ENCODE data around the gene CRELD1.
A peak's percentile ranks its signal among the peaks of the same experiment; 100 is the strongest.

The CRELD1 gene

DNA sequence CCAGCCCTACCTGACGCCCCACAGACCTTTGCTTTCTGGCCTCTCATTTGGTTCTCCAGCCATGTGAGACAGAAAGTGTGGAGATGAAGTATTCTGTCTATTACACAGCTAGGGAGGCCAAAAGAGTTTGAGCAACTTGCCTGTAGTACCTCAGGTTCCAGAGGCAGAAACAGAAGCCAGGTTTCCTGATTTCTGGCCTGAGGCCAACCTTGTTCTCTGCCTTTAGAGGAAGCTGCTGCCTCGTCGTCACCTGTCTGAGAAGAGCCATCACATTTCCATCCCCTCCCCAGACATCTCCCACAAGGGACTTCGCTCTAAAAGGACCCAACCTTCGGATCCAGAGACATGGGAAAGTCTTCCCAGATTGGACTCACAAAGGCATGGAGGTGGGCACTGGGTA is 27.2 kb upstream of the CRELD1 start:
- no peak for DNase-seq

DNA sequence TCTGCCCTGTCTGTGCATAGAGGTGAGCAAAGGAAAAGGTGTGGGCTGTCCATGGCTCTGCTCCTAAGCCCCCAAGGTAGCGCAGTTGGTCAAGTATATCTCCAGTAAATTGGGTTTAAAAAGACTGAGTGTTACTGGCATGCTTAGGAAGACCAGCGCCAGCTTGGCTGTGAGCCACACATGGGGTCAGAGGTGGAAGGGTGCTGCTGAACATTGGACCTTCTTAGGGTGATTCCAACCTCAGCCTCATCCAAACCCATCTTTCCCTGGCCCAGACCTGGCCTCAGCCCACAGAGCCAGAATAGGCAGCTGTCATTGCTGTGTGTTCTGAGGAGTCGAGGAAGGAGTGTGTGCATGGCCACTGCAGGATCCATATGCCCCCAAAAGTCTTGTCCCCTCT is 25.3 kb upstream of the CRELD1 start:
- DNase-seq: no peak

DNA sequence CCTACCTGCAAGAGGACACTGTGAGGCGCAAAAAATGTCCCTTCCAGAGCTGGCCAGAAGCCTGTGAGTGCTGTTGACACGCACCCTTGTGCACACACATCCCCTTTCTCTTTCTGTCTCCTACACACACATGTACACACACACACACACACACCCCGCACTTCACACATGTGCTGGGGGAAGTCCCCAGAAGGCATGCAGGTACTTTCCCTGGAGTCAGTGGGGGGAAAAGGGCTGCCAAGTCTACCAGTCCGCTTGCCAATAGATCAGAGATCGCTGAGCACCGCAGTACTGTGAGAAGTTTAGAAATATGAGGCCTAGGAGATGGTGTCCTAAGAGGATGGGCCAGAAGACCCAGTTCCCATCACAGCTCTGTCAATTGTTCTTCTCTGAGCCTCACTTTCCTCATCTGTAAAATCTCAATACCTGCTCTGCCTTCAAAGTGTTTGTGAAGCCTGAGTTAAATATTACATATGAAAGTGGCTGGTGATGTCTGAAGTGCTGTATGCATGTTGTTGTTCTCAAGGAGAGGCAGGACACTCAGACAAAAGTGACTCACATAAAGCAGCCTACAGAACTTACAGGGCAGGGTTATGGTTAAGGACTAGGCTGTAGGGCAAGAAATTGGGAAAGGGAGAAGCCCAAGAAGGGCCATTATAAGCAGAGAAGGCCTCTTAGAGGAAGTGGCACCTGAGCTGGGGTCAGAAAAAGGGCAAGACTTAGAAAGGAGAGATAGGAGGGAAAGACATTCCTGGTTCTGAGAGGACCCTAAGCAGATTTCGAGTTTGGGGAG is 24.2 kb upstream of the CRELD1 start:
- no peak for DNase-seq

DNA sequence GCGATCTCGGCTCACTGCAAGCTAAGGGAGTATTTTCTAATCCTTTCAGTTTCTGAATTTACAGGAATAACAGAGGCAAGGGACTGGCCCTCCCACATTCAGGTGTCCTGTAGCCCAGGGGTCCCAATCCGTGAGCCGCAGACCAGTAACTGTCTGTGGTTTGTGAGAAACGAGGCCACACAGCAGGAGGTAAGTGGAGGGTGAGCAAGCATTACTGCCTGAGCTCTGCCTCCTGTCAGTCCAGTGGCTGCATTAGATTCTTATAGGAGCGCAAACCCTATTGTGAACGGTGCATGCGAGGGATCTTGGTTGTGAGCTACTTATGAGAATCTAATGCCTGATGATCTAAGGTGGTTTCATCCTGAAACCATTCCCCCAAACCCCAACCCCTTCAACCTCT is 21.8 kb upstream of the CRELD1 start:
- DNase-seq: no peak

DNA sequence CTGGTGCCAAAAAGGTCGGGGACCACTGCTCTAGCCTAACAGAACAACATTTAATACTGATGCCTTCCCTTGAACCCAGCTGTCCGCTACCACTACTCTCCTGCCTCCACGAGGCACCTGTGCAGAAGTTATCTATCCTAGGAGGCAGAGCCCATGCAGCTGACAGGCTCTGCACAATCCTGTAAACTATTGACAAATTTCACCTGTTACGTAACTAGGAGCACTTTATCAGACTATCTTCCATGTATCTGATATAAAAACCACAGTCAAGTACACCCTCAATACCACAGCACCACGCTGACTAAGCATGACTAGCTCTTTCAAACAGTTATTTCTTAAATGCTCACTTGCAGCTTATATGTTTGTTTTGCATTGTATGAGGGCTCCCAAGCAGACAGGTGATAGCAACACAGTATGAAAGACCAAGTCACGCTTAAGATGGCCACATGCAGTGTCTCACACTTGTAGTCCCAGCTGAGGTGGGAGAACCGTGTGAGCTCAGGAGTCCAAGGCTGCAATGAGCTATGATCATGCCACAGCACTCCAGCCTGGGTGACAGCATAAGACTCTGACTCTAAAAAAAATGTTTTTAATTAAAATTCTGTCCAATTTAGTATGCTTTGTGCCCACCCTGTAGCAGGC is 21.2 kb upstream of the CRELD1 start:
- DNase-seq: no peak

DNA sequence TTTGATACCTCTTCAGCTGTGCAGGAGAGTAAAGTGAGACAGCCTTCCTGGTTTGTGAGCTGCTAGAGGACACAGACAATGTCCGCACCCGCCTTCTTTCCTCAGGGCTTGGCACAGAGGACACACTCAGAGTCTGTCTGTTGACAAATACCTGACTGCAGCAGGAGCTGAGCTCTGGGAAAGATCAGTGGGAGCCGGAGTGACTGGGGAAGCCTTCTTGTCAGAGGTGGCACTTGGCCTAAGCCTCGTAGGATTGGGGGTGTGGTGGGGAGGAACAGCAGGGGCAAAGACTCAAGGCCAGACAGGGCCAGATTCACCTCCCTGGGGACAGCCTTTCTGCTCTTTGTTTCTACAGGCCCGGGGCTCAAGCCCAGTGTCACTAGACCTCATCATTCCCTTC is 20.0 kb upstream of the CRELD1 start:
- DNase-seq: no peak

DNA sequence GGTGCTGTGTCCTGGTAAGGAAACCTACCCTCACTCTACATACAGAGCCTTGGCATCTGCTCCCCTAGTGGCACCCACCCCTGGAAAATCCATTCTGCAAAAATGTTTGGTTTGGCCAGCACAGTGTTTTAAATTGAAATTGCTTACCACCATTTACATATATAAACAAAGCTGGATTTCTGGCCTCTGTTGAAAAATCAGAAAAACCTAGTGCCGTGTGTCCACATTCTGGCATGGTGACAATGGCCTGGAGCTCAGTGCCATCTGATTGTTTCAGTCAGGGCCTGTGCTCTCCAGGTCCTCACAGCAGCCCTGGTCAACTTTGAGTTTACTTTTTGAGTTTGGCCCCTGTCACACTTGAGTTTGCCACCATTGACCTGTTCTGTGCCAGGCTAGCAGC is 19.6 kb upstream of the CRELD1 start:
- DNase-seq: no peak

DNA sequence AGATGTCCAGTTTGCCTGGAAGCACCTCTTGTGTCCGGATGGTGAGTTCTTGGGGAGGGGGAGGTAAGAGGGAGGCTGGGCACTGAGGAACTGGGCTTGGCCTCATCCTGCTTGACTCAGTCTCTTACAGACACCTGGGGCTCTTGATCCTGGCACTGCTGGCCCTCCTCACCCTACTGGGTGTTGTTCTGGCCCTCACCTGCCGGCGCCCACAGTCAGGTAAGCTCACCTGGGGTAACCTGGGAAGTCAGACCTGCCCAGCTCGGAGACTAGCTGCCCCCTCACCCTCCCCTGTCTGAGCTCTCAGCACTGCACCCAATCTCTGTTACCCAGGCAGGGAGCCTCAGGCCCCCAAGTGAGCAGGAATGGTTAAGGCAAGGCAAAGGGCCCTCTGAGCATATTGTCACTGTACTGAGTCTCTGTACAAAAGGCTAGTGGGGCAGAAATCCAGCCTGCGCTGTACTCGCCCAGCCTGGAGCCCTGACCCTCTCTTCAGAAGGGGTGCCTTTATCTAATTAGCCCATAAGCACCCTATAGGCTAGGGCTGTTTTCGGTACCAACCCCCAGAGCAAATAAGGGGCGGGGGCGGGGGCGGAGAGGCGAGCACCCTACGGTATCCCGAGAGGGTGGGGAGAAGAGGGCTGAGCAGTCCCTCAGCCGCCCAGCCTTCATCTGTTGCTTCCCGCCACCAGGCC is 18.9 kb upstream of the CRELD1 start:
- peak; percentile 23 for DNase-seq

DNA sequence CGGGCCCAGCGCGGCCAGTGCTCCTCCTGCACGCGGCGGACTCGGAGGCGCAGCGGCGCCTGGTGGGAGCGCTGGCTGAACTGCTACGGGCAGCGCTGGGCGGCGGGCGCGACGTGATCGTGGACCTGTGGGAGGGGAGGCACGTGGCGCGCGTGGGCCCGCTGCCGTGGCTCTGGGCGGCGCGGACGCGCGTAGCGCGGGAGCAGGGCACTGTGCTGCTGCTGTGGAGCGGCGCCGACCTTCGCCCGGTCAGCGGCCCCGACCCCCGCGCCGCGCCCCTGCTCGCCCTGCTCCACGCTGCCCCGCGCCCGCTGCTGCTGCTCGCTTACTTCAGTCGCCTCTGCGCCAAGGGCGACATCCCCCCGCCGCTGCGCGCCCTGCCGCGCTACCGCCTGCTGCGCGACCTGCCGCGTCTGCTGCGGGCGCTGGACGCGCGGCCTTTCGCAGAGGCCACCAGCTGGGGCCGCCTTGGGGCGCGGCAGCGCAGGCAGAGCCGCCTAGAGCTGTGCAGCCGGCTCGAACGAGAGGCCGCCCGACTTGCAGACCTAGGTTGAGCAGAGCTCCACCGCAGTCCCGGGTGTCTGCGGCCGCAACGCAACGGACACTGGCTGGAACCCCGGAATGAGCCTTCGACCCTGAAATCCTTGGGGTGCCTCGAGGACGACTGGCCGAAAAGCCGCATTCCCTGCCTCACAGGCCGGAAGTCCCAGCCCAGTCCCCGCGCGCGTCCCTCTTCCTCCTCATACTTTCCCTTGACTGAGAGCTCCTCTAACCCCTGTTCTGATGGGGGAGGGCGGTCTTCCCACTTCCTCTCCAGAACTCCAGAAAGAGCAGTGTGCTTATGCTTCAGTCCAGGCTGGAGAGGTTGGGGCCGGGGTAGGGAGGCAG is 18.1 kb upstream of the CRELD1 start:
- DNase-seq: peak; percentile 16

DNA sequence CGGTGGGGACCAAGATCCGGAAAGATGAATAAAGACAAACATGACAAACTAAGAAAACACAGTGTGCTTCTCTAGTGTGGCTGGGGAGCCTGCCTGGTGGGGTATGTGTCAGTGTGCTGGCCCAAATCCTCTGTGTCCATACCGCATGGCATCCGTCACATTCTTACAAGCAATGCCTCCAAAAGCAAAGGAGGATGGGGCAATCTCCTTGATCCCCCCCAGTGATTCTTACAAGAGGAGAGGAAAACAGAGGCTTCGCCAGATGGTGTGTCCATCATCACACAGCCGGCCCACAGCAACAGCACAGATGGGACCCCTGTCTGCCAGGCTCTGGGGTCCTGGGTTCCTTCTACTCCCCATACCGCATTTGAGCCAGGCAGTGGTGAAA is 17.3 kb upstream of the CRELD1 start:
- DNase-seq: no peak

DNA sequence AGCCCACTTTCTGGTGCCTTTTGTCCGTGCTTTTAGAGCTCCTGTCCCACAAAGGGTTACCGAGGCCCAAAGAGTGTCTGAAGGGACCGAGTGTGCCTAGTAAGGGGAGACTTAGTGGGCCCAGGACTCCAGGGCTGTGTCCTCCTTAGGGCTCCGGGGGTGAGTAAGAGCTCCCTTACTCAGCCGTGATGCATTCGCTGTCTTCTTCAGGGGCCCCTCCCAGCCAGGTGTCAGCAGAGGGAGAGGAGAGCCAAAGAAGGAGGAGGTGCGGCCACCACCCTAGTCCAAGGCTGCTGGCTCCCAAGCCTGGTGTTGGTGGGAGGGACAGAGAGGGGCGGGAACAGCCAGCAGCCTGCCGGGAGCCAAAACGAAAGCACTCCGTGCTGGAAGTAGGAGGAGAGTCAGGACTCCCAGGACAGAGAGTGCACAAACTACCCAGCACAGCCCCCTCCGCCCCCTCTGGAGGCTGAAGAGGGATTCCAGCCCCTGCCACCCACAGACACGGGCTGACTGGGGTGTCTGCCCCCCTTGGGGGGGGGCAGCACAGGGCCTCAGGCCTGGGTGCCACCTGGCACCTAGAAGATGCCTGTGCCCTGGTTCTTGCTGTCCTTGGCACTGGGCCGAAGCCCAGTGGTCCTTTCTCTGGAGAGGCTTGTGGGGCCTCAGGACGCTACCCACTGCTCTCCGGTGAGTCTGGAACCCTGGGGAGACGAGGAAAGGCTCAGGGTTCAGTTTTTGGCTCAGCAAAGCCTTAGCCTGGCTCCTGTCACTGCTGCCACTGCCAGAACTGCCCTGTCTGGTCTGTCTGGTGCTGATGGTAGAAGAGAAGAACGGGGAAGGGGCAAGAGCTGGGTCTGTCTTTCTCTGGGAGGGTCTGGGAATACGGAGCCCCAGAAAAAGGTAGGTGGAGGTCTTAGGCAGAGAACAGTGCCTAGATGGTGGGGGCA is 16.6 kb upstream of the CRELD1 start, which contains the start of gene IL17RC:
TSS of gene IL17RC (plus strand) at position 365 of the 947 bp plus-strand sequence. CDS start at position 583, 218 bp downstream.
- DNase-seq: peak; percentile 65

DNA sequence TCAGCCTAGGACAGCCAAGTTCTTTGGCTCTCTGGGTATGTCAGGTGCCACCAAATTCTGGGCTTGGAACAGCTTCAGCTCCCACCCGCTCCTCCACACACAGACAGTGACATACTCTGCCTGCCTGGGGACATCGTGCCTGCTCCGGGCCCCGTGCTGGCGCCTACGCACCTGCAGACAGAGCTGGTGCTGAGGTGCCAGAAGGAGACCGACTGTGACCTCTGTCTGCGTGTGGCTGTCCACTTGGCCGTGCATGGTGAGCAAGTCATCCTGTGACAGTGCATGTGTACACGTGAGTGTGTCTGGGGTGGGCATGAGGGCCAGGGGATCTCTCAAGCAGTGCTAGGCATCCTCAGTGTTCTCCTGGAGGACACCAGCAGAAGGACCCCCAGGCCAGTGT is 15.8 kb upstream of the CRELD1 start:
- no peak for DNase-seq

DNA sequence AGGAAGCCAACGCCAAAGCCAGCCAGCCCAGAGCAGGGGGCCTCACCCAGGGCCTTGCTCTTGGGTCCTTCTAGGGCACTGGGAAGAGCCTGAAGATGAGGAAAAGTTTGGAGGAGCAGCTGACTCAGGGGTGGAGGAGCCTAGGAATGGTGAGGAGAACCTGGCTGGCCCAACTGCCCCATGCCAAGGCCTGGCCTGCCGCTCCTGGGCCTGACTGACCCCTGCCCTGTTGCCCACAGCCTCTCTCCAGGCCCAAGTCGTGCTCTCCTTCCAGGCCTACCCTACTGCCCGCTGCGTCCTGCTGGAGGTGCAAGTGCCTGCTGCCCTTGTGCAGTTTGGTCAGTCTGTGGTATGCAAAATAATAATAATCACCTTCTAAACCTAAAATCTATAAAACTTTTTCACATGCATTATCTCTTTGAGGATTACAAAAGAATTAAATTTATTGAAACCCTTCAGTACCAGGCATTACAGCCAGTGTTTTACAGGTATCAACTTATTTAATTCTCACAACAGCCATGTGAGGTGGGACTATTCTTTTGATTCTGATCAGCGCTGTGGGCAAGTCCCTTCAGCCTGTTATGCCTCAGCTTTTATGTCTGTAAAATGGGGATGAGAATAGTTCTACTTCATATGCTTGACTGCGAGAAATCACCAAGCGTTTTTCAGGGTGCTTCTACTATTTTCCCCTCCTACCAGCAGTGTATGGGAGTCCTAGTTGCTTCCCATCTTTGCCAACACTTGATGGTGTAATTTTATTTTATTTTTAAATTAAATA is 15.2 kb upstream of the CRELD1 start:
- DNase-seq: no peak

DNA sequence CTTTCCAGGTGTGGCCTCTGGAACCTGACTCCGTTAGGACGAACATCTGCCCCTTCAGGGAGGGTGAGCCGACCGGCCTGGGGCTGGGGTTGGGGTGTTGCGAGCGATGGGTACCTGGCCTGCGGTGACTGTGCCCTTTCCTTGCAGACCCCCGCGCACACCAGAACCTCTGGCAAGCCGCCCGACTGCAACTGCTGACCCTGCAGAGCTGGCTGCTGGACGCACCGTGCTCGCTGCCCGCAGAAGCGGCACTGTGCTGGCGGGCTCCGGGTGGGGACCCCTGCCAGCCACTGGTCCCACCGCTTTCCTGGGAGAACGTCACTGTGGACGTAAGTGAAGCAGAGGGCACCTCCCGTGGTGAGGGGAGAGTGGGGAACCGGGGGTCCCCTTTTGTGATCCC is 5.5 kb upstream of the CRELD1 start:
- no peak for DNase-seq

DNA sequence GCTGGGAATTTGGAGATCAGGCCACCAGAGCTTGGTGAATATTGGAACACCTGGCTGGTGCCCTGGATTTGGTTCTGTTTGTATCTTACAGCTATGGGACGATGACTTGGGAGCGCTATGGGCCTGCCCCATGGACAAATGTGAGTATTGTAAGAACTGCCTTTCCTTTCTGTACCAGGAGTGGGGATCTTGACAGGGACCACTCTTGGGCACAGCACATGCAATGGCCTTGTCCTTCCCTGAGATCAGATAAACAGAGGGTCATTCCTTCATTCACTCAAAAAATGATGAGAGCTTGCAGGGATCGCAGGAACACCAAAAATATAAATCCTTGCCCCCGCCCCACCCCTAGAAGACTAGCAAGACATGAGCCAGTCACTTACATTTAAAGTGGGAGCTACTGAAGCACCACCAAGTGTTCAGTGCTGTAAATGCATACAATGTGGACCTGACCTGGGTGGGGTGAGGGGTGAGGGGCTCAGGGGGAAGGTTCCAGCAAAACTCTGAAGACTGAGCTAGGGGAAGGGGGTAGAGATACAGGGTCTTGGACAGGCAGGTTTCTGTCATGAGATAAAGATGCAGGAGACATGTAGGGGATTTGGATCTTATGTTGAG is 2.7 kb upstream of the CRELD1 start:
- DNase-seq: no peak

DNA sequence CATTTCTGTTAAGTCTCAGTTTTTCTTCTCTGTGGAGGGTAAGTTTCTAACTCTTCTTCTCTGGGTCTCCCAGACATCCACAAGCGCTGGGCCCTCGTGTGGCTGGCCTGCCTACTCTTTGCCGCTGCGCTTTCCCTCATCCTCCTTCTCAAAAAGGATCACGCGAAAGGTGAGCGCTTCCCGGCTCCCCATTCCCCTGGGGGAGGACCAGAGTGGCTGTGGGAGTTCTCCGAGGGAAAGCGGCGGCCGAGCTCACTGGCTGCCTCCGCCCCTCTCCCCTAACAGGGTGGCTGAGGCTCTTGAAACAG is 1.1 kb upstream of the CRELD1 start:
- no peak for DNase-seq

DNA sequence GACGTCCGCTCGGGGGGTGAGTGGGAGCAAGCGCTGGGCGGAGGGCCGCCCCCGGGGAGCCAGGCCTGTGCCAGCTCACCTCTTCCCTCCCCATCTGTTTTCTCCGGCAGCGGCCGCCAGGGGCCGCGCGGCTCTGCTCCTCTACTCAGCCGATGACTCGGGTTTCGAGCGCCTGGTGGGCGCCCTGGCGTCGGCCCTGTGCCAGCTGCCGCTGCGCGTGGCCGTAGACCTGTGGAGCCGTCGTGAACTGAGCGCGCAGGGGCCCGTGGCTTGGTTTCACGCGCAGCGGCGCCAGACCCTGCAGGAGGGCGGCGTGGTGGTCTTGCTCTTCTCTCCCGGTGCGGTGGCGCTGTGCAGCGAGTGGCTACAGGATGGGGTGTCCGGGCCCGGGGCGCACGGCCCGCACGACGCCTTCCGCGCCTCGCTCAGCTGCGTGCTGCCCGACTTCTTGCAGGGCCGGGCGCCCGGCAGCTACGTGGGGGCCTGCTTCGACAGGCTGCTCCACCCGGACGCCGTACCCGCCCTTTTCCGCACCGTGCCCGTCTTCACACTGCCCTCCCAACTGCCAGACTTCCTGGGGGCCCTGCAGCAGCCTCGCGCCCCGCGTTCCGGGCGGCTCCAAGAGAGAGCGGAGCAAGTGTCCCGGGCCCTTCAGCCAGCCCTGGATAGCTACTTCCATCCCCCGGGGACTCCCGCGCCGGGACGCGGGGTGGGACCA is 632 bp upstream of the CRELD1 start:
- DNase-seq: peak; percentile 61

DNA sequence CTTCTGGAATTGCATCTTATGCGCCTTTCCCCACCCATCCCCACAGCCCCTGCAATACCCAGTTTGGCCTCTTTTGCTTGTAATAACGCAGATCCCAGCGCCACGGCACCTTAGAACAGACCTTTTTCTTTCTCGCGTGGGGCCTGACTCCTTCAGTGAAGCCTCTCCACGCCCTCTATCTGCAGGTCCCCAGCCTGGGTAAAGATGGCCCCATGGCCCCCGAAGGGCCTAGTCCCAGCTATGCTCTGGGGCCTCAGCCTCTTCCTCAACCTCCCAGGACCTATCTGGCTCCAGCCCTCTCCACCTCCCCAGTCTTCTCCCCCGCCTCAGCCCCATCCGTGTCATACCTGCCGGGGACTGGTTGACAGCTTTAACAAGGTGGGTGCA is 594 bp downstream of the CRELD1 start:
- no peak for DNase-seq

DNA sequence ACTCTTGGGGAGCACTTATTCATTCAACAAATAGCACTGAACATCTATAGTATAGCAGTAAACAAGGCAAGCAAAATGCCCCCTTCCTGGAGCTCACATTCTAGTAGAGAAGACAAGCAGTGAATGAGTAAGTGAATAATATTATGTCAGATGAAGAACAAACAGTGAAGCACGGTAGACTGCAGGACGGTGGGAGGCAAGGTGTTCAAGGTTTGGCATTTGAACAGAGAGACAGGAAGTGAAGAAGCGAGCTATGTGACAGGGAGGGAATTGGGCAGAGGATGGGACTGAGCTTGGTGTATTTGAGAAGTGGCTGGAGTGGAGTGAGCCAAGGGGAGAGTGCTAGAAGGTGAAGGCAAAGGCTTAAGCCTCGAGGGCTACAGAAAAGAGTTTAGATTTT is 1.4 kb downstream of the CRELD1 start:
- no peak for DNase-seq

DNA sequence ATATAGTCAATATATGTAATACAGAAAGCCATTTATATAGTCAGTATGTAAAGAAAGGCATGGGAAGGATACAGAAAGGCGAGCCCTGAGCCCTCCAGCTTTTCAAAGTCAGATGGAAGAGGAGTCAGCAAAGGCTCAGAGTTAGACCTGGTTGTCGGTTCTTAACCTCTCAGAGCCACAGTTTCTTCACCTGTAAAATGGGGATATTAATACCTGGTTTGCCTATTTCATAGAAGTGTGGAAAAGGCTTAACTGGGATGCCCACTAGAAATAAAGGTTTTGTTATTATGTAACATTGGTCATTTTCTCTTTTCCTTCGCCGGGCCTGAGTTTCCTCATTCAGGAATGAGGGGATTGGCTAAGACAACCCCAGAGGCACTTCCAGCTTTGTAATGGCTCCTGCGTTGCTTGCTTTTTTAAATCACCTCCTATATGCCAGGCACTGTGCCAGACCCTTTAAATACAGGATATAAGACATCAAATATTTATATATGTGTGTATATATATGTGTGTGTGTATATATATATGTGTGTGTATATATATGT is 2.4 kb downstream of the CRELD1 start:
- no peak for DNase-seq
